ENCODE measurements around the gene USE1. TPM values are rescaled to one million over a fixed set of nuclear protein-coding genes. Genes with fewer than 3 reads are reported as not detected.

USE1 gene, protein sequence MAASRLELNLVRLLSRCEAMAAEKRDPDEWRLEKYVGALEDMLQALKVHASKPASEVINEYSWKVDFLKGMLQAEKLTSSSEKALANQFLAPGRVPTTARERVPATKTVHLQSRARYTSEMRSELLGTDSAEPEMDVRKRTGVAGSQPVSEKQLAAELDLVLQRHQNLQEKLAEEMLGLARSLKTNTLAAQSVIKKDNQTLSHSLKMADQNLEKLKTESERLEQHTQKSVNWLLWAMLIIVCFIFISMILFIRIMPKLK
- total RNA-seq: 10 to 100 TPM; 18.7 to 24.0 TPM
- polyA plus RNA-seq: 10 to 100 TPM; 47.3 to 75.2 TPM
- long read RNA-seq, donor 1, partial matches to known transcripts: 1 of 2 reads
- long read RNA-seq, donor 1, other reads (novel, unspliced or antisense): 1 of 2 reads
- long read RNA-seq, donor 2, partial matches to known transcripts: 1 of 3 reads
- long read RNA-seq, donor 2, other reads (novel, unspliced or antisense): 2 of 3 reads

DNA sequence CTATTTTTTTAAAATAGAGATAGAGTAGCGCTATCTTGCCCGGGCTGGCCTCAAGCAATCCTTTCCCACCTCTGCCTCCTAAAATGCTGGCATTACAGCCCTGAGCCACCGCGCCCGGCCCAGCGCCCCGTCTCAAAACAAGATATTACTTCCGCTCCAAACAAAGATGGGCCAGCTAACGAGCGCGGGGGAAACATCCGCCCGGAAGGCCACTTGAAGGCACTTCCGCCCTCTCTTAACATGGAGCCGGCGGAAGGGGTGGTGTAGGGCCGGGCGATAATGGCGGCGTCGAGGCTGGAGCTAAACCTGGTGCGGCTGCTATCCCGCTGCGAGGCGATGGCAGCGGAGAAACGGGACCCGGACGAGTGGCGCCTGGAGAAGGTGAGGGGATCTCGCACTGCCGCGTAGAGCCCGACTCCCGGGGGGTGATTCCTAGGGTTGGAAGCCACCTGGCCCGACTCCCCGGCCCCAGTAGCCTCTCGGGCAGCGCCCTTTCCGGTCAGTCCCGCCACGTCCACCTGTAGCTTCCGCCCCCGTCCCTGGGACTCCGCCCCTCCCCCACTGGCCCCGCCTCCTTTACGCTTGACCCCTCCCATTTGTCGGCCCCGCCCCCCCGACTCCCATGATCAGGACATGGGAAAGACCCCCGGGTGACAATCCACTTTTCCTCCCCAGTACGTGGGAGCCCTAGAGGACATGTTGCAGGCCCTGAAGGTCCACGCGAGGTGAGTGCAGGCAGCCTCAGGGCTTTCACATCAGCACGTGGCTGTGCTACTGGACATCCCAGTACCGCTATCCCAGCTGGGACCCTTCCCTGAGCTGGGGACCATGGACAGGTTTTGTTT is at the start of gene USE1:
USE1 (plus strand) TSS at position 231 of the 845 bp plus-strand sequence; CDS start at position 280, 49 bp downstream.
- WGBS, 2 donors: 2 to 3% methylated on average over 51 to 56 of the region's 56 CpGs
- peak; percentile 95 for ATAC-seq (ENCODE audit: low FRiP score)
- peak; percentile 94 to 96 for DNase-seq
- Histone ChIP-seq H3K4me1 (ENCODE audit: control insufficient read depth in 1 of 2, insufficient read depth in 2 of 2, low read length in 2 of 2) (no peaks in the 10 kb centered on the region), H3K36me3 (ENCODE audit: control insufficient read depth in 1 of 2, insufficient read depth in 2 of 2, low read length in 1 of 2) (peaks cover 0 to 2% of the 10 kb centered on the region in 2 donors), H3K27ac (ENCODE audit: low read depth in 1 of 2, low read length in 2 of 2) (peak within 1 kb of the TSS in 1 of 2 donors; percentile 76), H3K4me3 (ENCODE audit: low read length in 2 of 2) (peak within 1 kb of the TSS; percentile 53 to 60), H3K9me3 (ENCODE audit: control insufficient read depth, low read length) (no peaks in the 10 kb centered on the region), H3K27me3 (ENCODE audit: control insufficient read depth in 1 of 2, insufficient read depth in 2 of 2, low read length in 1 of 2) (no peaks in the 10 kb centered on the region)
- intact Hi-C loops (cut with DNase I): no loop called here

DNA sequence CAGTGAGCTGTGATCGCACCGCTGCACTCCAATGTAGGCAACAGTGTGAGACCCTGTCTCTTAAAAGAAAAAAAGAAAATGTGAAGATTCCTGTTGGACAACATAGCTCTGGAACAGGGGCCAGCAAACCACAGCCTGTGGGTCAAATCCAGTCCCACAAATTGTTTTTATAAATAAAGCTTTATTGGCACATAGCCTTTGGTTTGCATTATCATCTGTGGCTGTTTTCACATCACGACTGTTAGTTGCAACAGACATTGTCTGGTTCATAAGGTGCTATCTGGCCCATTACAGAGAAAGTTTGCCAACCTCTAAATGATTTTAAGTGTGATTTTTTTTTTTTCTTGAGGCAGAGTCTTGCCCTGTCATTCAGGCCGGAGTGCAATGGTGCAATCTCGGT is 49.4 kb upstream of the USE1 start:
- WGBS, 2 donors: 93 to 94% methylated on average over 5 of the region's 5 CpGs
- no peak for ATAC-seq (ENCODE audit: low FRiP score)
- Histone ChIP-seq H3K27me3 (ENCODE audit: control insufficient read depth in 1 of 2, insufficient read depth in 2 of 2, low read length in 1 of 2) (no peaks in the 10 kb centered on the region), H3K36me3 (ENCODE audit: control insufficient read depth in 1 of 2, insufficient read depth in 2 of 2, low read length in 1 of 2) (peaks cover 11 to 19% of the 10 kb centered on the region in 2 donors), H3K4me3 (ENCODE audit: low read length in 2 of 2) (no peak overlapping the region), H3K4me1 (ENCODE audit: control insufficient read depth in 1 of 2, insufficient read depth in 2 of 2, low read length in 2 of 2) (no peaks in the 10 kb centered on the region), H3K27ac (ENCODE audit: low read depth in 1 of 2, low read length in 2 of 2) (no peak overlapping the region), H3K9me3 (ENCODE audit: control insufficient read depth, low read length) (no peaks in the 10 kb centered on the region)
- intact Hi-C loops (cut with DNase I): loop anchor here in 1 of 2 donors (5.0 kb wide), 1 partner anchor 98 kb away; no protein-coding TSS in a partner anchor
- DNase-seq: no peak

- no peak overlapping the region for H3K4me3 ChIP-seq (ENCODE audit: low read length in 2 of 2)
- 79 to 83% methylated on average over 13 of the region's 13 CpGs for WGBS, 2 donors
- no peaks in the 10 kb centered on the region for H3K9me3 ChIP-seq (ENCODE audit: control insufficient read depth, low read length)
- peaks cover 7 to 15% of the 10 kb centered on the region in 2 donors for H3K36me3 ChIP-seq (ENCODE audit: control insufficient read depth in 1 of 2, insufficient read depth in 2 of 2, low read length in 1 of 2)
- intact Hi-C loops (cut with DNase I): loop anchor here in 1 of 2 donors (5.0 kb wide), 1 partner anchor 103 kb away; no protein-coding TSS in a partner anchor
- no peak for ATAC-seq (ENCODE audit: low FRiP score)
- no peaks in the 10 kb centered on the region for H3K27me3 ChIP-seq (ENCODE audit: control insufficient read depth in 1 of 2, insufficient read depth in 2 of 2, low read length in 1 of 2)
- H3K4me1 ChIP-seq (ENCODE audit: control insufficient read depth in 1 of 2, insufficient read depth in 2 of 2, low read length in 2 of 2): no peaks in the 10 kb centered on the region
- H3K27ac ChIP-seq (ENCODE audit: low read depth in 1 of 2, low read length in 2 of 2): no peak overlapping the region
- DNase-seq: no peak
These were observed 44.4 kb upstream of the USE1 start for GRCh38 chr19:17170538-17171297.

DNA sequence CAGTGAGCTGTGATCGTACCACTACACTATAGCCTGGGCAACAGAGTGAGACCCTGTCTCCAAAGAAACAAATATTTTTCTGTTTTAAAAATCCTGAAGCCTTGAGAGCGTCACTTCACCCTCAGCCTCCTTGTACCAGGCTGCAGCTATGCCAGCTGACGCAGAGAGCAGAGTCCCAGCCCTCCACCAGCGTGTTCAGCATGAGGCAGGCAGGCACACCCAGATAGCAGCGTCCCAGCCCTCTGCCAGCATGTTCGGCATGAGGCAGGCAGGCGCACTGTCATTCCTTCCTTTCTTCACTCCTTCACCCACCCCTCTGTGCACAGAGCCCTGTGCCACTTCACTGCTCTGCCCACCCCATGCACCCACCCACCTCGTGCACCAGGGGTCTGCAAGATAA is 43.3 kb upstream of the USE1 start:
- WGBS, 2 donors: 89 to 90% methylated on average over 8 of the region's 8 CpGs
- Histone ChIP-seq H3K27ac (ENCODE audit: low read depth in 1 of 2, low read length in 2 of 2) (no peak overlapping the region), H3K4me1 (ENCODE audit: control insufficient read depth in 1 of 2, insufficient read depth in 2 of 2, low read length in 2 of 2) (no peaks in the 10 kb centered on the region), H3K27me3 (ENCODE audit: control insufficient read depth in 1 of 2, insufficient read depth in 2 of 2, low read length in 1 of 2) (no peaks in the 10 kb centered on the region), H3K9me3 (ENCODE audit: control insufficient read depth, low read length) (no peaks in the 10 kb centered on the region), H3K36me3 (ENCODE audit: control insufficient read depth in 1 of 2, insufficient read depth in 2 of 2, low read length in 1 of 2) (peaks cover 5 to 17% of the 10 kb centered on the region in 2 donors), H3K4me3 (ENCODE audit: low read length in 2 of 2) (no peak overlapping the region)
- ATAC-seq (ENCODE audit: low FRiP score) (no peak), DNase-seq (no peak)
- intact Hi-C loops (cut with DNase I): loop anchor here in 1 of 2 donors (5.0 kb wide), 1 partner anchor 105 kb away; no protein-coding TSS in a partner anchor

- Histone ChIP-seq H3K27ac (ENCODE audit: low read depth in 1 of 2, low read length in 2 of 2) (no peak overlapping the region), H3K4me1 (ENCODE audit: control insufficient read depth in 1 of 2, insufficient read depth in 2 of 2, low read length in 2 of 2) (no peaks in the 10 kb centered on the region), H3K27me3 (ENCODE audit: control insufficient read depth in 1 of 2, insufficient read depth in 2 of 2, low read length in 1 of 2) (no peaks in the 10 kb centered on the region), H3K36me3 (ENCODE audit: control insufficient read depth in 1 of 2, insufficient read depth in 2 of 2, low read length in 1 of 2) (peaks cover 5 to 16% of the 10 kb centered on the region in 2 donors), H3K9me3 (ENCODE audit: control insufficient read depth, low read length) (no peaks in the 10 kb centered on the region), H3K4me3 (ENCODE audit: low read length in 2 of 2) (no peak overlapping the region)
- ATAC-seq (ENCODE audit: low FRiP score): no peak
- DNase-seq: no peak
- 90 to 92% methylated on average over 33 of the region's 33 CpGs for WGBS, 2 donors
- intact Hi-C loops (cut with DNase I): loop anchor here in 1 of 2 donors (5.0 kb wide), 1 partner anchor 105 kb away; no protein-coding TSS in a partner anchor
These were observed 42.4 kb upstream of the USE1 start for GRCh38 chr19:17172624-17173345.

GRCh38 chr19:17178291-17178690 is 36.9 kb upstream of the USE1 start:
- intact Hi-C loops (cut with DNase I): no loop called here
- Histone ChIP-seq H3K9me3 (ENCODE audit: control insufficient read depth, low read length) (no peaks in the 10 kb centered on the region), H3K27ac (ENCODE audit: low read depth in 1 of 2, low read length in 2 of 2) (no peak overlapping the region), H3K27me3 (ENCODE audit: control insufficient read depth in 1 of 2, insufficient read depth in 2 of 2, low read length in 1 of 2) (no peaks in the 10 kb centered on the region), H3K4me3 (ENCODE audit: low read length in 2 of 2) (no peak overlapping the region), H3K36me3 (ENCODE audit: control insufficient read depth in 1 of 2, insufficient read depth in 2 of 2, low read length in 1 of 2) (peaks cover 0 to 2% of the 10 kb centered on the region in 2 donors), H3K4me1 (ENCODE audit: control insufficient read depth in 1 of 2, insufficient read depth in 2 of 2, low read length in 2 of 2) (no peaks in the 10 kb centered on the region)
- 85 to 90% methylated on average over 10 of the region's 10 CpGs for WGBS, 2 donors
- ATAC-seq (ENCODE audit: low FRiP score) (no peak), DNase-seq (no peak)

GRCh38 chr19:17180997-17181702 is 34.0 kb upstream of the USE1 start:
- H3K36me3 ChIP-seq (ENCODE audit: control insufficient read depth in 1 of 2, insufficient read depth in 2 of 2, low read length in 1 of 2): peaks cover 0 to 2% of the 10 kb centered on the region in 2 donors
- no peaks in the 10 kb centered on the region for H3K4me1 ChIP-seq (ENCODE audit: control insufficient read depth in 1 of 2, insufficient read depth in 2 of 2, low read length in 2 of 2)
- intact Hi-C loops (cut with DNase I): no loop called here
- DNase-seq (no peak), ATAC-seq (ENCODE audit: low FRiP score) (no peak)
- H3K4me3 ChIP-seq (ENCODE audit: low read length in 2 of 2): no peak overlapping the region
- 61 to 65% methylated on average over 22 of the region's 22 CpGs for WGBS, 2 donors
- H3K9me3 ChIP-seq (ENCODE audit: control insufficient read depth, low read length): no peaks in the 10 kb centered on the region
- no peaks in the 10 kb centered on the region for H3K27me3 ChIP-seq (ENCODE audit: control insufficient read depth in 1 of 2, insufficient read depth in 2 of 2, low read length in 1 of 2)
- H3K27ac ChIP-seq (ENCODE audit: low read depth in 1 of 2, low read length in 2 of 2): no peak overlapping the region

Measured in aorta (tissue), 5 donors.